ENCODE data around the gene MRPL28.
"Not testable (repeated sequence)": the region's sequence is repeated elsewhere in the genome, so short reads cannot be mapped to it uniquely, and the experiment has no call there.

Gene MRPL28

DNA sequence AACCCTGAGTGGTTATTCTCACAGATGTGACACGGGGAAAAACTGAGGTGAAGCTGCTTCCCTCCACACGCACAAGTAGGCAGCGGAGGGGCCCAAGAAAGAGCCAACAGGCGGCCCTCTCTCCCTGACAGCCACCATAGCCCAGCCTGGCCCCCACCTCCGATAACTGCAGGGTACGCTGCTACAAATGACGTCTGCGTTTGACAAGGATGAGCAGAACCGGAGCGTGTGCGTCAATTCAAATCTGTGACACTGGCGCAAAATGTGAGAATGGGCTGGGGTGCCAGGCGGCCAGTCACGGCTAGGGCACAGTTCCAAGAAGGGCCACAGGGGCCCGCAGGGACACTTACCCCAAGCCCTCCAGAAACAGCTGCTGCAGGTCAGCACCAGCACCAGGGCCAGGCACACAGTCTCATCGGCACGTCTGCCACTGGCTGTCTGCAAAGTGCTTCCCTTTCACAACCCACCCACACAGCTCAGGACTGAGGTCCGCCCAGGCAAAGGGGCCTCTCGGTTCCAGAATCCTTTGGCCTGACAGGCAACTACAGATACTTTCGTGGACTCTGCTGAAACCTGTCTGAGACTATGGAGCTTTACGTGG lies 32.3 kb downstream of the MRPL28 start:
- Histone ChIP-seq H3K9me3 (replicated peaks in 1 of 11) (peaks cover 0 to 7% (median 0%) of the 10 kb centered on the region in 11 experiments; a peak in 2 of 22 replicates), H3K4me1 (peaks cover 39 to 64% (median 51%) of the 10 kb centered on the region in 10 experiments), H3K4me3 (no peak overlapping the region), H3K36me3 (peaks cover 16 to 34% (median 26%) of the 10 kb centered on the region in 11 experiments), H4K20me1 (peaks cover 88 to 100% (median 96%) of the 10 kb centered on the region in 11 experiments), H3K9ac (0 out of 22 replicates have a peak overlapping the region, but pooled peaks of 1 of the 11 experiments have one; percentile 17), H3K27ac (peak overlapping the region in 3 of 11 experiments; percentile 3 to 50 (median 22); a peak in 7 of 22 replicates), H3K4me2 (peak overlapping the region in 6 of 11 experiments; percentile 10 to 93 (median 73); a peak in 8 of 22 replicates), H3K27me3 (no peaks in the 10 kb centered on the region)
- TF ChIP-seq Cebpa-rat (IDR thresholded peaks at IDR 0.05), result no peak

DNA sequence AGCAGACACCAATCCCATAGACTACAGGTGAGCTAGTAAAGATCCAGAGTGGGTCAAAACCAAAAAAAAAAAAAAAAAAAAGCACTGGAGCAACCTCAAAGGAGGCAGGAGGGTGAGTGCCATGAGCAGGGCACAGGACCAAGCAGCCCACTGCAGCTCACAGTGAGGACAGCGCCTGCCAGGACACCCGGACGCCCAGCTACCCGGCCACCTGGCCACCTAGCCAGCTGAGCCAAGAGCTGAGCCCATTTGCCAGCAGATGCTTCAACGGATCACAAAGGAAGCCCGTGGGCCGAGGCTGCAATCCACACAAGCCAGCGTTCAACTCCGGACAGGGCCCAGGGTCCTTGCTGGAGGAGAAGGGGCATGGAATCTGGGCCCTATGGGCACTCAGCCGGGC lies 32.9 kb downstream of the MRPL28 start:
- peaks cover 39 to 65% (median 50%) of the 10 kb centered on the region in 10 experiments for H3K4me1 ChIP-seq
- no peaks in the 10 kb centered on the region for H3K27me3 ChIP-seq
- peak overlapping the region in 3 of 11 experiments; percentile 3 to 50 (median 22); a peak in 5 of 22 replicates for H3K27ac ChIP-seq
- no peak for TF ChIP-seq Cebpa-rat (IDR thresholded peaks at IDR 0.05)
- peaks cover 9 to 27% (median 19%) of the 10 kb centered on the region in 11 experiments for H3K36me3 ChIP-seq
- H3K9ac ChIP-seq, result 0 out of 22 replicates have a peak overlapping the region, but pooled peaks of 1 of the 11 experiments have one; percentile 23
- H3K4me2 ChIP-seq, result peak overlapping the region in 4 of 11 experiments; percentile 19 to 93 (median 73); a peak in 5 of 22 replicates
- peaks cover 88 to 100% (median 96%) of the 10 kb centered on the region in 11 experiments for H4K20me1 ChIP-seq
- H3K4me3 ChIP-seq, result no peak overlapping the region
- peaks cover 0 to 5% (median 0%) of the 10 kb centered on the region in 11 experiments; a peak in 2 of 22 replicates for H3K9me3 ChIP-seq (replicated peaks in 1 of 11)

DNA sequence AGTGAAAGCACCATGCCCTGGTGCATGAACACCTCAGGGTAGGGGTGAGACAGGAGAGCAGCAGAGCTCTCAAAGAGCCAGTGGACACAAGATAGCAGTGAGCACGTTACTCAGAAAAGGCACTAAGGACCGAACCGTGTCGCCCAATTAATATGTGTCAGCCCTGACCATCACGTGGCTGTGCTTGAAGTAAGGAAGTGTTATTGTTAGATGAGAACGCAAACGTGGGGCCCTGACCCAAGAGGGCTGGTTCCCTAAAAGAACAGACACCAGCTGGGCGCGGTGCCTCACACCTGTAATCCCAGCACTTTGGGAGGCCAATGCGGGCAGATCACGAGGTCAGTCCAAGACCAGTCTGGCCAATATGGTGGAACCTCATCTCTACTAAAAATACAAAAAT lies 34.1 kb downstream of the MRPL28 start:
- TF ChIP-seq Cebpa-rat (IDR thresholded peaks at IDR 0.05), result no peak

DNA sequence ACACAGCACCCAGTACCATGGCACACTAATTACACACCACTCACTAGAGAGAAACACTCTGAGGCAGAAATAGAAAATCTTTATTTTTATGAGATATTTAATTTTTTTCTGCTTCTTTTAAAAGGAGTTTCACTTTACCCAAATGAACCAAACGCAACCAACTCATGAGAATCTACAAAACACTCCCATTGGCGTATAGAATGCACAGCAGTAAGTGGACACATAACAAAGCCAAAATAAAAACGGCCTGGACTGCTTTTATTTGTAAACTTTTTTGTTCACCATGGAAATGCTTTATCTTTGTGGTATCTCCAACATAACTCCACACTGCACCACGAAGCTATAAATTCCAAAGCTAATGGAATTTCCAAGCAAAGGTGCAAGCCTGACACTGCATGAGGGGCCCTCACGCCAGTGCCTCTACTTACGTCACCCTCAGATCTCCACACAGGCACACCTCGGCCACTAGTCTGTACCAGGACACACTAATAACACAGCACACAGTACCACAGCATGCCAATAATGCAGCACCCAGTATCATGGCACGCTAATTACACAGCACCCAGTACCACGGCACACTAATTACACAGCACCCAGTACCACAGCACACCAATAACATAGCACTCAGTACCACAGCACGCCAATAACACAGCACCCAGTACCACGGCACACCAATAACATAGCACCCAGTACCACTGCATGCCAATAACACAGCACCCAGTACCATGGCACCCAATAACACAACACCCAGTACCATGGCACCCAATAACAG lies 35.3 kb downstream of the MRPL28 start:
- H3K4me2 ChIP-seq; H3K27me3 ChIP-seq; H3K9me3 ChIP-seq (replicated peaks in 1 of 11); H3K27ac ChIP-seq; H3K9ac ChIP-seq; H3K4me3 ChIP-seq: not testable (repeated sequence)
- peaks cover 43 to 66% (median 52%) of the 10 kb centered on the region in 10 experiments for H3K4me1 ChIP-seq
- peaks cover 90 to 100% (median 100%) of the 10 kb centered on the region in 11 experiments for H4K20me1 ChIP-seq
- H3K36me3 ChIP-seq, result peaks cover 0 to 24% (median 9%) of the 10 kb centered on the region in 11 experiments; a peak in 11 of 22 replicates

More for the DNA sequence above, 34.1 kb downstream of the MRPL28 start:
- peak overlapping the region in 9 of 11 experiments; percentile 0 to 48 (median 26); a peak in 9 of 22 replicates for H3K4me2 ChIP-seq
- H3K4me3 ChIP-seq, result no peak overlapping the region
- no peak overlapping the region for H3K9ac ChIP-seq
- H4K20me1 ChIP-seq, result peaks cover 90 to 100% (median 100%) of the 10 kb centered on the region in 11 experiments
- no peaks in the 10 kb centered on the region; a peak in 1 of 22 replicates for H3K9me3 ChIP-seq (replicated peaks in 1 of 11)
- H3K4me1 ChIP-seq, result peaks cover 48 to 71% (median 58%) of the 10 kb centered on the region in 10 experiments
- no peaks in the 10 kb centered on the region for H3K27me3 ChIP-seq
- no peak overlapping the region for H3K27ac ChIP-seq
- peaks cover 2 to 19% (median 11%) of the 10 kb centered on the region in 11 experiments; a peak in 12 of 22 replicates for H3K36me3 ChIP-seq

DNA sequence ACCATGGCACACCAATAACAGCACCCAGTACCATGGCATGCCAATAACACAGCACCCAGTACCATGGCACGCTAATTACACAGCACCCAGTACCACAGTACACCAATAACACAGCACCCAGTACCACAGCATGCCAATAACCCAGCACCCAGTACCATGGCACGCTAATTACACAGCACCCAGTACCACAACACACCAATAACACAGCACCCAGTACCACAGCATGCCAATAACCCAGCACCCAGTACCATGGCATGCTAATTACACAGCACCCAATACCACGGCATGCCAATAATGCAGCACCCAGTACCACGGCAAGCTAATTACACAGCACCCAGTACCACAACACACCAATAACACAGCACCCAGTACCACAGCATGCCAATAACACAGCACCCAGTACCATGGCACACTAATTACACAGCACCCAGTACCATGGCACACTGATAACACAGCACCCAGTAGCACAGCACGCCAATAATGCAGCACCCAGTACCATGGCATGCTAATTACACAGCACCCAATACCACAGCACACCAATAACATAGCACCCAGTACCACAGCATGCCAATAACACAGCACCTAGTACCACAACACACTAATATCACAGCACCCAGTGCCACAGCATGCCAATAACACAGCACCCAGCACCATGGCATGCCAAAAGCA lies 36.0 kb downstream of the MRPL28 start:
- H3K9me3 ChIP-seq (replicated peaks in 1 of 11); H3K27me3 ChIP-seq; H3K4me2 ChIP-seq; H3K9ac ChIP-seq; H3K27ac ChIP-seq; H3K4me3 ChIP-seq: not testable (repeated sequence)
- H3K36me3 ChIP-seq, result peaks cover 0 to 24% (median 9%) of the 10 kb centered on the region in 11 experiments; a peak in 11 of 22 replicates
- peaks cover 90 to 100% (median 100%) of the 10 kb centered on the region in 11 experiments for H4K20me1 ChIP-seq
- H3K4me1 ChIP-seq, result peaks cover 35 to 59% (median 51%) of the 10 kb centered on the region in 10 experiments

DNA sequence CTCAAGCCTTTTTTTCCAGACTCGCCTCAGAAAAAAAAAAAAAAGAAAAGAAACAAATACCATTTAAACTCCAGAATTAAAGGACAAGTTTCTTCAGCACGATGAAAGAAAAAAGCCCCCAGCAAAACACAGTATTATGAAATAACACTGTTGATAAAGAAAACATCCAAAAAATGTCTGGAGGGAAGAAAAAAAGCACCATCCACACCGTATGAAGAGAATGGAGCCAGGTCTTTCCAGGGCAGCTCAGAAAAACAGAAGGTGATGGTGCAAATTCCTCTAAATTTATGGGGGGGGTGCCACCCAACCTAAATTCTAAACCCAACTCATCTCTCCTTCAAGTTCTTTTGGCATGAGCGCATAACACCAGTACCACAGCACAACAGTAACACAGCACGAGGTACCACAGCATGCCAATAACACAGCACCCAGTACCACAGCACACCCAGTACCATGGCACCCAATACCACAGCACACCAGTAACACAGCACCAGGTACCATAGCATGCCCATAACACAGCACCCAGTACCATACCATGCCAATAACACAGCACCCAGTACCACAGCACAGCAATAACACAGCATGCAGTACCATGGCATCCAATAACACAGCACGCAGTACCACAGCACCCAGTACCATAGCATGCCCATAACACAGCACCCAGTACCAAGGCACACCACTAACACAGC lies 36.8 kb downstream of the MRPL28 start:
- Histone ChIP-seq H3K4me1 (peaks cover 28 to 58% (median 52%) of the 10 kb centered on the region in 10 experiments), H3K36me3 (peaks cover 0 to 24% (median 9%) of the 10 kb centered on the region in 11 experiments; a peak in 11 of 22 replicates), H3K9ac (no peak overlapping the region), H3K27ac (no peak overlapping the region), H3K4me2 (no peak overlapping the region), H3K4me3 (no peak overlapping the region), H3K27me3 (no peaks in the 10 kb centered on the region), H4K20me1 (peaks cover 91 to 100% (median 100%) of the 10 kb centered on the region in 11 experiments), H3K9me3 (replicated peaks in 1 of 11) (no peaks in the 10 kb centered on the region)
- TF ChIP-seq Cebpa-rat (IDR thresholded peaks at IDR 0.05), result no peak

DNA sequence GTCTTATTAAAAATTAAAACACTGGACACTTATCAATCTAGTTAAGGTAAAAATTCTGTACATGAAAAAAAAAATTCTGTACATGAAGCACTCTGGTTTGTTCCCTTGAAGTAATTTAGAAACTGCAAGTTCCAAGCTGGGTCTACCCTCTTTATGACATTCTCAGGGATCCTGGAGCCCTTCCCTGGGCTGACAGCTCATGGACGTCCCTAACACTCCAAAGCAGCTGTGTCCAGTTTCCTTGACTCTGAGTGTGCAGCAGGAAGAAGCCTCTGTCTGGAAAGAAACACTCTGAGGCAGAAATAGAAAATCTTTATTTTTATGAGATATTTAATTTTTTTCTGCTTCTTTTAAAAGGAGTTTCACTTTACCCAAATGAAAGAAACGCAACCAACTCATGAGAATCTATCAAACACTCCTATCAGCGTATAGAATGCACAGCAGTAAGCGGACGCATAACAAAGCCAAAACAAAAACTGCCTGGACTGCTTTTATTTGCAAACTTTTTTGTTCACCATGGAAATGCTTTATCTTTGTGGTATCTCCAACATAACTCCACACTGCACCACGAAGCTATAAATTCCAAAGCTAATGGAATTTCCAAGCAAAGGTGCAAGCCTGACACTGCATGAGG lies 39.0 kb downstream of the MRPL28 start:
- Histone ChIP-seq H3K4me2 (peak overlapping the region in 8 of 11 experiments; percentile 29 to 80 (median 48); a peak in 11 of 22 replicates), H4K20me1 (peaks cover 94 to 100% (median 100%) of the 10 kb centered on the region in 11 experiments), H3K36me3 (peaks cover 0 to 19% (median 9%) of the 10 kb centered on the region in 11 experiments; a peak in 10 of 22 replicates), H3K4me1 (peaks cover 29 to 59% (median 47%) of the 10 kb centered on the region in 10 experiments)
- H3K4me3 ChIP-seq; H3K9ac ChIP-seq; H3K27me3 ChIP-seq; H3K9me3 ChIP-seq (replicated peaks in 1 of 11); H3K27ac ChIP-seq: not testable (repeated sequence)

DNA sequence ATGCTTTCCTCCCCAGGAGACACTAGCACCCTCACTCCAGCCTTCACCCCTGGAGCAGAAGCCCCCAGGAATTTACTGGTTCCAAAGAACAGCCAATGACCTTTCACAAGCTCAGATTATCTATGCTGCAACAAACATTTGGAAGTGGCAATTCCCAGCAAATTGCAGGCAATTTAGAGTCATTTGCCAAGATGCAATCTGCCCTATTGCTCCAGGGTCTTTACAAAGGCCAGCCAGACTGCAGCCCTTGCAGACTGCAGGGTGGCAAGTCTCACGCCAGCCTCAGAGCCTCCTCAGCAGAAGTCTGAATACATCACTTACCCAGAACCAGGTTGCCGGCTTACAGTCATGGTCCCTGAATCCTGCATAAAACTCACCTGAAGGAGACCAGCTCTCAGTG lies 39.6 kb downstream of the MRPL28 start:
- Histone ChIP-seq H3K4me1 (peaks cover 29 to 61% (median 49%) of the 10 kb centered on the region in 10 experiments), H4K20me1 (peaks cover 94 to 100% (median 100%) of the 10 kb centered on the region in 11 experiments), H3K9ac (no peak overlapping the region), H3K9me3 (replicated peaks in 1 of 11) (no peaks in the 10 kb centered on the region), H3K4me3 (no peak overlapping the region), H3K36me3 (peaks cover 0 to 14% (median 9%) of the 10 kb centered on the region in 11 experiments; a peak in 9 of 22 replicates), H3K27ac (no peak overlapping the region), H3K27me3 (no peaks in the 10 kb centered on the region), H3K4me2 (peak overlapping the region in 1 of 11 experiments; percentile 10; a peak in 1 of 22 replicates)
- TF ChIP-seq Cebpa-rat (IDR thresholded peaks at IDR 0.05), result no peak
